ENCODE measurements around the gene SUN5. TPM values are rescaled to one million over a fixed set of nuclear protein-coding genes. Genes with fewer than 3 reads are reported as not detected.

Gene SUN5
- total RNA-seq, 1 donor = not detected

DNA sequence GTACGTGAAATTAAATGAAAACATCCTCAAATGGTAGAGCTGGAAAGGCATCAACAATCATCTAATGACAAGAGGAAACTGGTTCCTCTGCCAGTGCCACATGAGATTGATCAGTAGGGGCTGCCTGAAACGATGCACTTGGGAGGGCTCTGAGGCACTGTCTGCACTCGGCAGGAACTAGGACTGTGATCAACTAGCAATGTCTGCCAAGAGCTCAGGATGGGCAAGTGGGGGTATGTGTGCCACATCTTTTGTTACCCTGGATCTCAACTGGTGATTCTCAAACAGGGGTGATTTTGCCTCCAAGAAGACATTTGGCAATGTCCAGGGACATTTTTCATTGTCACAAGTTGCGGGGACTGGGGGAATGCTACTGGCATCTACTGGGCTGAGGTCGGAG, 29.1 kb upstream of the SUN5 start:
- no peak overlapping the region for H3K4me3 ChIP-seq (ENCODE audit: low read depth, low read length)
- TF ChIP-seq, protein P1, sequence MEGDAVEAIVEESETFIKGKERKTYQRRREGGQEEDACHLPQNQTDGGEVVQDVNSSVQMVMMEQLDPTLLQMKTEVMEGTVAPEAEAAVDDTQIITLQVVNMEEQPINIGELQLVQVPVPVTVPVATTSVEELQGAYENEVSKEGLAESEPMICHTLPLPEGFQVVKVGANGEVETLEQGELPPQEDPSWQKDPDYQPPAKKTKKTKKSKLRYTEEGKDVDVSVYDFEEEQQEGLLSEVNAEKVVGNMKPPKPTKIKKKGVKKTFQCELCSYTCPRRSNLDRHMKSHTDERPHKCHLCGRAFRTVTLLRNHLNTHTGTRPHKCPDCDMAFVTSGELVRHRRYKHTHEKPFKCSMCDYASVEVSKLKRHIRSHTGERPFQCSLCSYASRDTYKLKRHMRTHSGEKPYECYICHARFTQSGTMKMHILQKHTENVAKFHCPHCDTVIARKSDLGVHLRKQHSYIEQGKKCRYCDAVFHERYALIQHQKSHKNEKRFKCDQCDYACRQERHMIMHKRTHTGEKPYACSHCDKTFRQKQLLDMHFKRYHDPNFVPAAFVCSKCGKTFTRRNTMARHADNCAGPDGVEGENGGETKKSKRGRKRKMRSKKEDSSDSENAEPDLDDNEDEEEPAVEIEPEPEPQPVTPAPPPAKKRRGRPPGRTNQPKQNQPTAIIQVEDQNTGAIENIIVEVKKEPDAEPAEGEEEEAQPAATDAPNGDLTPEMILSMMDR (IDR thresholded peaks at IDR 0.05; ENCODE audit: insufficient read depth, low read depth, low read length) = no peak
- no peak for DNase-seq (ENCODE audit: low read depth)

DNA sequence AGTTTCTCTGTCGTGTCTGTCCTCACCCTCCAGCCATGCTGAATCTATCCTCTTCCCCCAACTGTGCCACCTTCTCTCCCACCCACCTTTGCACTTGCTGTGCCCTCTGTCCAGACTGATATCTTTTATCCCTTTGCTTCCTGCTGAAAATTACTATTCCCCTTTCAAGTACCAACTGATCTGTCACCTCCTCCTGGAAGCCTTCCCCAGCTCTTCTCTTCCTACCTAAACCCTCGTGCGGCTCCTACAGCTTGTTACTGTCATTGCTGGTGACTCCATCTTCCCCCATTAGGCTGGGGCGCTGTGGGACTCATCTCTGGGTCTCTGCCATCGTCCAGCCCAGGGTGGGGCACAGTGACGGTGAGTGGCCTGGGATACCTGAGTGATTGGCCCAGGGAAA, 28.3 kb upstream of the SUN5 start:
- no peak overlapping the region for H3K4me3 ChIP-seq (ENCODE audit: low read depth, low read length)
- TF ChIP-seq, protein P1 (IDR thresholded peaks at IDR 0.05; ENCODE audit: insufficient read depth, low read depth, low read length) = no peak
- DNase-seq (ENCODE audit: low read depth) = no peak

DNA sequence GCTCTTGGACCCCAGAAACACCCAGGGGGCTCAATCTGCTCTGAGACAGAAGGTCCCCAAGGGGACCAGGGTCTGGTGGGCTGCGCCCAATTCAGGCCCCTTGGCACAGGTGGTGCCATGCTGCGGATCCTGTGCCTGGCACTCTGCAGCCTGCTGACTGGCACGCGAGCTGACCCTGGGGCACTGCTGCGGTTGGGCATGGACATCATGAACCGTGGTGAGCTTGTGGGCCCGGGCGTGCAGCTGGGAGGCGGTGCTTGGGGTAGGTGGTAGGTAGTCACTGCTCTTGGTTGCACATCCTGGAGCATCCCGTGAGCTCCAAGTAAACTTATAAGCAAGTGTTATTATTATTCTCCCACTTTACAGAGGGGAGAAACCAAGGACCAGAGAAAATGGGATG, 27.3 kb upstream of the SUN5 start, which contains the start of gene BPIFB6:
Gene BPIFB6, plus strand, starts transcription at position 118 of the 400 bp plus-strand sequence. Its CDS starts 0 bp downstream, at position 118.
- no peak for DNase-seq (ENCODE audit: low read depth)
- TF ChIP-seq, protein P1 (IDR thresholded peaks at IDR 0.05; ENCODE audit: insufficient read depth, low read depth, low read length) = no peak
- no peak within 1 kb of the TSS for H3K4me3 ChIP-seq (ENCODE audit: low read depth, low read length)

DNA sequence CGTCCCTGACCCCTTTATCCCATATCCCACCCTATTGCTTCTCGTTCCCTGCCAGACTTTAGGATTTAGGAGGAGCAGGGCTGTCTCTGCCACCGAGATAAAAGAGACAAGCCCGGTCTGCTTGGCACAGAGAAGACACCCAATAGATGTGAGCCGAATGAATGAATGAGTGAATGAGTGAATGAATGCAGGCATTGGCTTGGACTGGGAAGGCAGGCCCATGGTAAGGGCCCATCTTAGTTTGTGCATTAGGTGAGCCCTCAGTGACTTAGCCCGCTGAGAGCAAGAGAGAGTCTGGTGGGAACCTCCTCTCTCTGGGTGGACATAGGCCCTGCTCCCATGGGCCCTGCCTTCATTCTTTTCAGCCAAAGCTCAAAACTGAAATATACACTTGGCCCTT, 26.3 kb upstream of the SUN5 start:
- H3K4me3 ChIP-seq (ENCODE audit: low read depth, low read length) = no peak overlapping the region
- DNase-seq (ENCODE audit: low read depth) = no peak
- TF ChIP-seq, protein P1 (IDR thresholded peaks at IDR 0.05; ENCODE audit: insufficient read depth, low read depth, low read length) = no peak

DNA sequence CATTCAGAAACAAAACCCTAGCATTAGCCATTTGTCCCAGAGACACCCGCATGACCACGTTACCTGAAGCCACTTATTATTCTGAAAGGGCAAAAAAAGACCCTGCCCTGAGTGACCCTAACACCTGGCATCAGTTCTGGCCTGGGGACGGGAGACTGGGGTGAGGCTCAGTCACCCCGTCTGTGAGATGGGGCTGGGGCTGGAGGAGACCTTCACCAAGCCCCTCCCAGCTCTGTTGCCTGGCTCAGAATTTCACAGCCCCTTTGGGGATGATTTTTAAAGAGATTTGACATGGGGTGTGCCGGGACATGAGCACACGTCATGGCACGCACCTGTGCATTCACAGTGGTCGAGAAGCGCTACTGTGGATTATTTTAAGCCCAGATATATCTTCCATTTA, 25.8 kb upstream of the SUN5 start:
- no peak overlapping the region for H3K4me3 ChIP-seq (ENCODE audit: low read depth, low read length)
- TF ChIP-seq, protein P1 (IDR thresholded peaks at IDR 0.05; ENCODE audit: insufficient read depth, low read depth, low read length) = no peak
- DNase-seq (ENCODE audit: low read depth) = no peak

DNA sequence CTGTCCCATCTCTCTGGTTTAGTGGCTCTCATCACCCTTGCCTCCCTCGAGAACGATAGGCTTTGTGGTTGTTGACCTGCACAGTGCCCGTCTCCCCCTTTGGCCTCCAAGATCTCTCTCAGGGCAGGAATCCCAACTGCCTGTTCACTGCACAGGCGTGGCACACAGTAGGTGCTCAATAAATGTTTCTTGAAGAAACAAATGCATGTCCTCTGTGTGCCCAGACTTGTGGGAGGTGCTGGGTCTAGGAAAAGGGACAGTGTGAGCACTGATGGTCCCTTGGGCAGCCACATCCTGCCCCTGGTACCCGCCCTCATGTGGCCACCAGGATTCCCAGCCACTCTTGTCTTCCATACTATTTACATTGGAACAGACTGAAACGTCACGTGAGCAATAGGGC, 24.6 kb upstream of the SUN5 start:
- no peak for DNase-seq (ENCODE audit: low read depth)
- H3K4me3 ChIP-seq (ENCODE audit: low read depth, low read length) = no peak overlapping the region
- TF ChIP-seq, protein P1 (IDR thresholded peaks at IDR 0.05; ENCODE audit: insufficient read depth, low read depth, low read length) = no peak
